PC-9 (cell line): ENCODE measurements around the gene SNRPE.

Experiments
- EZH2 ChIP-seq: fragments of 200-600 bp; sonication (generic); IDR thresholded peaks from 2 replicates; pipeline ENCODE4 v1.8.0; 2017; ENCODE audit warnings: antibody characterized with exemption, low read depth
- TF ChIP-seq, protein P1 (sequence below): fragments of 200-600 bp; sonication (generic); conservative IDR thresholded peaks from 2 replicates; pipeline ENCODE4 v1.6.1; 2017; ENCODE audit warnings: mixed run types, antibody characterized with exemption, mild to moderate bottlenecking, moderate library complexity

DNA sequence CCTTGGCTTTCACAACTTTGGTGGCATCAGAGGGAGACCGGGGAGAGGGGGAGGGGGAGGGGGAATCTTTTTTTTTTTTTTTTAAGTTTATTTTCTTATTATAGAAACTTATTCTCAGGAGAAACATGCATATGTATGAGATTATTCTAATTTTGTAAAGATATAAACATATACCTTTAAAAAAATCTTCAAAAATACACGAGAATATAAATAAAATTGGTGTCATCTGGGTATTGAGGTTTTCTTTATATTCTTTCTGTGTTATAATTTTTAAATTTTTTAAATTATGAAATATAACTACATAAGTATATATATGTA lies 18.9 kb upstream of the SNRPE start:
- TF ChIP-seq, protein P1, sequence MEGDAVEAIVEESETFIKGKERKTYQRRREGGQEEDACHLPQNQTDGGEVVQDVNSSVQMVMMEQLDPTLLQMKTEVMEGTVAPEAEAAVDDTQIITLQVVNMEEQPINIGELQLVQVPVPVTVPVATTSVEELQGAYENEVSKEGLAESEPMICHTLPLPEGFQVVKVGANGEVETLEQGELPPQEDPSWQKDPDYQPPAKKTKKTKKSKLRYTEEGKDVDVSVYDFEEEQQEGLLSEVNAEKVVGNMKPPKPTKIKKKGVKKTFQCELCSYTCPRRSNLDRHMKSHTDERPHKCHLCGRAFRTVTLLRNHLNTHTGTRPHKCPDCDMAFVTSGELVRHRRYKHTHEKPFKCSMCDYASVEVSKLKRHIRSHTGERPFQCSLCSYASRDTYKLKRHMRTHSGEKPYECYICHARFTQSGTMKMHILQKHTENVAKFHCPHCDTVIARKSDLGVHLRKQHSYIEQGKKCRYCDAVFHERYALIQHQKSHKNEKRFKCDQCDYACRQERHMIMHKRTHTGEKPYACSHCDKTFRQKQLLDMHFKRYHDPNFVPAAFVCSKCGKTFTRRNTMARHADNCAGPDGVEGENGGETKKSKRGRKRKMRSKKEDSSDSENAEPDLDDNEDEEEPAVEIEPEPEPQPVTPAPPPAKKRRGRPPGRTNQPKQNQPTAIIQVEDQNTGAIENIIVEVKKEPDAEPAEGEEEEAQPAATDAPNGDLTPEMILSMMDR = no peak
- no peak for TF ChIP-seq EZH2
